AG08395 (cell line): ENCODE measurements around the gene MYO1D.

ENCODE experiments used
- DNase-seq: peaks from one replicate; pipeline ENCODE4 v3.0.0; 2012; ENCODE audit warnings: mixed read lengths, low spot score

MYO1D gene

DNA sequence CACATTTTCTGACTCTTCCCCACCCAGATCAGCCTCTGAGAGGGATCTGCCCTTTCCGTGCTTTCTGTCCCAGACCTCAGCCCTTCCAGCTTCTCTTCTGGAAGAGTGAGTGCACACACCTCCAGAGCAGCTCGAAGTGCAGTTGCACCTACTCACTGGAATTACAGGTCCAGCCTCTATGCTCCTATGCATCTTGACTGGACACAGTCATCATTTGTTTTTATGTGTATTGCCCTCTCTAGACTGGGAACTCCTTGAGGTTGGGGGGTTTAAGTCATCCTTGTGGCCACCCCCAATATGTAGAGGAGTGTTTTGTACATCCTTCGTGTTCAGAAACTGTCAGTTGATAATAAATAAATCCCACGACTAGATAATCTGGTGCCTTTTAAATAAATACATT lies 308.2 kb downstream of the MYO1D start:
- DNase-seq, result no peak

DNA sequence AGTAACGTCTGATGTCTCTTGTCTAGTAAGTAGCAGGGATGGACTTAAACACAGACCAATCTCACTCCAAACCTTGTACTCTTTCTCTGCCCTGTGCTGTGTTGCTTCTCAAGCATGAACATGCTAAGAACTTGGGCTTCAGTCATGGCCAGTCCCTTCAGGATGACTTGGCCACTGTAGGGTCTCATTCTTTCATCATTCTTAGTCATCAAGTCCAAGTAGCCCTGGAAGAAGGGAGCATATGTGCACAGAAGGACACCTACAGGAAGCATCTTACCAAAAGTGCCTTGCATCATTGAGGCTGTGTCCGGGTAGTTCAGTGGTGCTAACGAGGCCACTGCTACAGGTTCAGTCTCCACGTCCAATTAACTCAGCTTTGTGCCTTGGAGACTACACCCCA lies 309.4 kb downstream of the MYO1D start:
- no peak for DNase-seq

DNA sequence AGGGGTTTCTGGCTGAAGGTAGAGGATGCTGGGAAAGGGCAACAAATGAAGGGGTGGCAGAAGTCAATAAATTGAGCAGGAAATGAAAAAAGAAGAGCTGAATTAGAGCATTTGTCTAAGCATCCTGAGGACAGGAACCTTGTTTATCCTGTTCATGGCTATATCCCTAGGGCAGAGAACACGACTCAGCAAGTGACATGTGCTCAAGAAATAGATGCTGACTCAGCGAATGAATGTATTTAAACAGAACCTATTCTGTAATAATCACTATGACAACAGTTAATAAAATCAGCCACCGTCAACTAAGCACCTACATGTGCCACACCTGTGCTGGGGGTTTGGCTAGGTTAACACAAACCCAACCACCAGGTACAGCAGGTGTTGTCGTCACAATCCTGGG lies 309.8 kb downstream of the MYO1D start:
- no peak for DNase-seq

DNA sequence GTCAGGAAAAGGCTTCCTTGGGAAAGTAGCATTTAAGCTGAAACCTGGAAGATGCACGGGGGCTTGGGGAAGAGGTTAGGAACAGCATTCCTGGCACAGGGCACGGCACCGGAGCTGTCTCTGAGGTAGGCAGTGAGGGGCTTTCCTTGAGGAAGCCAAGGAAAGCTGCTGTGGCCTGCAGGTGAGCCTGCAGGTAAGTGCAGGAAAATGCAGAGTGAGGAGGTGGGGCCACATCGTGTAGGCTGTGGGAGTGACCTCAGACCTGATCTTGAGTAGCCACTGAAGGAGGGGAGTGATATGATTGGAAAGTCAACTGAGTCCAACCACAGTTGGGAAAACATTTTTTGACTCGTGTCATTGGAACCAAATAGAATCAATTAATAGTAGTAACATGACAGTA lies 310.6 kb downstream of the MYO1D start:
- DNase-seq, result no peak

DNA sequence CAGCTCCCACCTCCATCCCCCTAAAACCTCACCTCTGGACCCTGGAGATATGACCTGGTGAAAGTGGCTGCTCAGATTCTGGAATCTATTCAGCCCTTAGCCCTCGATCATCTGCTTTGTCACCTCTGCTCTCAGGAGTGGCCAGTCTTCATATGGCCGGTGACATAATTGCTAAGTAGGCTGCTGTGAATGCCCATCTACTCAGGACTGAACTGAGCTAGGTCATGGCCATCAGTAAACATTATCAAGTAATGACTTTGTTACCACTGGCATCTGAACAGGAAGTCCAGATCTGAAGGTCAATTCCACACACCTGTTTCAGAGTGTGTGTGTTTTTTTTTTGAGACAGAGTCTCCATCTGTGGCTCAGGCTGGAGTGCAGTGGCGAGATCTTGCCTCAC lies 311.5 kb downstream of the MYO1D start:
- DNase-seq, result no peak

DNA sequence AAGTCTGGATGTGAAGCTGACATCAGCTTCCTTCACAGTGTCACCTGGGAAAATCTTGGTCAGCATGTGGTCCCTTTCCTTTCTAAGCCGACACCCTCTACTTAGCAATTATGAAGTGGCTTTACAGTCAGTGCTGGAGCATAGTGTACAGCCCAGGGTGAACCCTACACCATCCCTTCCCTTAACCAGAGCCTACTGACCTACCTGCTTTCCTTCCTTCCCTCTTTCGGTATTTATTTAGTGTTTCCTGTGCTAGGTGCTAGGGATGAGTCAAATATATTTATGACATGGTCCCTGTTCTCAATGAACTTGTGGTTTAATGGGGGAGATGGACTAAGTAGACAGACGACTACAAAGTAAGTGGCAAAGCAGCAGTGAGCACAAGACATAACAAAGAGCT lies 312.6 kb downstream of the MYO1D start:
- DNase-seq, result no peak

DNA sequence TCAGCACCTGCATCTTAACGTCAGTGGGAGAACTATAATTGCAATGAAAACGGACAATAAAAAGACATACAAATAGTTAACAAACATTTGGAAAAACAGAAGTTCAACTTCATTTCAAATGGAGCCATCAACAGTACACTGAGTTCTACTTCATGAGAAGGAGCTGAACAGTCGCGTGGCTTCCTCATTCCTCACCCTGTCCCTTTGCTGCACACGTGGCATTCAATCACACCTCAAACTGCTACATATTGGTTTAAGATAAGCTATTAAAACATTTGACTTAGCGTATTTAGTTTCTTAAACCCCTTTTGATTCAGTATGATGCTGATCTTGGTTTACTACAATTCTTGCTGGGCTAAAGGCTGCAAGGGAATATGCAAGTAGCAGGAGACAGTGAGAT lies 313.3 kb downstream of the MYO1D start:
- no peak for DNase-seq

DNA sequence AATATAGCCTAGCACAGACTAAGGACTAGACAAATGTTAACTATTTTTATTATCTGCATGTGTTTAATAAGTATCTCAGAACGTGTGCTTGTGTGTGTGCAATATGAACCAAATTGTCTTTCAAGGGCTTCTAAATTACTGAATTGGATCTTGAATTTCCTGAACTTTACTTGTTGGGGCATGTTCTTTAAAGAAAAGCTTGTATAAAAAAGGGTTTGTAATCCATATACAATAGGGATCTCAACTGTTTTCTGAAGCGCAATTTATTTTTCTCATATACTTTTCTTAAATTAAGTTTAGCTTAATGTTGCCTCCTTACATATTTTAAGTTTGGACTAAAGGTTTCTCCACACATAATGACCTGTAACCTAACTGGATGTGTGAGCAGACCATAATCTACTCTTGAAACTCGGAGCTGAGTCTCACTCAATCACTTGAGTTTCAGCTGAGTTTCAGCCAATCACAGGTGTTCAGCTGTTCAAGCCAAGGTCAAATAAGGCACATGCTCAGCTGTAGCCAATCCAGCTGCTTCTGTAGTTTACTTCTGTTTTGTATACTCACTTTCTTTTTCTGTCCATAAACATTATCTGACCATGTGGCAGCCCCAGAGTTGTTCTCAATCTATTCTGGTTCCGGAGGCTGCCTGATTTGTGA lies 317.8 kb downstream of the MYO1D start:
- no peak for DNase-seq

DNA sequence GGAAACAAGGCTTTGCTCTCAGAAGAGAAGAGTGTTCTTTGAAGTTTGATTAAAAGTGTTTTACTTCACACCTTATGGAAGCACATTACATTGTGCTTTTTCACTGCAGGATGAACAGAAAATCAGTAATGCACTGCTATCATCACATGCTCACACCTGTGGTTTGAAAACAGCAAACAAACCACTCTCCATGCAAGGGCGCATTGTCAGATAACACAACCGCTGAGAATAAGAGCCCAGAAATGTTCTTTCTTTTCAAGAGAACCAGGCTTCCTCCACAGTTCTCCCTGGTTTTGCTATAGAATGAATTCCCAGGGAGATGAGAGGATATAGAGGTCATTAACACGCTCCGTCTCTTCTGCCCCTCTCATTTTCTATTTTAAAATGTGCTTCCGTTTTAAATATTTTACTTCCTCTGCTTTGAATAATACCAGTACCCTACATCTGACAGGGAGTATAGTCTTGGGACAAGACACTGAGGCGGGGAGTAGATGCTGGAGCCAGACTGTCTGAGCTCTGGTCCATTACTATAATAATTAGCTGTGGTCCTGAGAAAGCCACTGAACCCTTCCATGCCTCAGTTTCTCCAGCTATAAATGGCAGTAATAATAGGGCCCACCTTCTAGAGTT lies 318.5 kb downstream of the MYO1D start:
- DNase-seq, result no peak

DNA sequence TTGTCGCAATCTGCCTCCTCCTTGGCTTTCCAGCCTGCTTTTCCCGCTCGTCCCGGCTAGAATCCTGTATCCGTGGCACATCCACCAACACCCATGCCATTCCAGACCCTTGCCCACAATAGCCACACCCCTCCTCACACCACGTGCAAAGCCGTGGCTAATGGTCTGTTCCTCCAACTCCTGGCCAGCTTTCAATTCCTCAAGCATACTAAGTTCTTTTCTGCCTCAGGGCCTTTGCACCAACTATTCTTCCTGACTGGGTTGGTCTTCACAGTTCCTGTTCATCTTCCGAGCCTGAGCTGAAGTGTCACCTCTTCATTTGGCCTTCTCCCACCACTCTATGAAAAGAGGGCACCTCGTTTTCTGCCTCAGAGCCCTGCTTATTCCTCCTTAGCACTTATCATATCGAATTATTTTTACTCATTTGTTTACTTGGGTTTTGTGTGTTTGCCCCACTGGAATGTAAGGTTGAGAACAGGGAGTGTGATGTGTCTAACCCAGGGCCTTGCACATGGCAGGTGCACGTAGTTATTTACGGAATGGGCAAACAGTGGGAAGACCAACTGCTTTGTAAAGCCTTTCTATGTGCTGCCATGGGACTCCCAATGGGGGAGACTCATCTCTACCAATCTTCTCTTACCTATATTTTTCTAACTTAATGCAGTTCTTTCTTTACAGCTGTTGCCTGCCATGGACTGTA lies 321.2 kb downstream of the MYO1D start:
- DNase-seq, result no peak

DNA sequence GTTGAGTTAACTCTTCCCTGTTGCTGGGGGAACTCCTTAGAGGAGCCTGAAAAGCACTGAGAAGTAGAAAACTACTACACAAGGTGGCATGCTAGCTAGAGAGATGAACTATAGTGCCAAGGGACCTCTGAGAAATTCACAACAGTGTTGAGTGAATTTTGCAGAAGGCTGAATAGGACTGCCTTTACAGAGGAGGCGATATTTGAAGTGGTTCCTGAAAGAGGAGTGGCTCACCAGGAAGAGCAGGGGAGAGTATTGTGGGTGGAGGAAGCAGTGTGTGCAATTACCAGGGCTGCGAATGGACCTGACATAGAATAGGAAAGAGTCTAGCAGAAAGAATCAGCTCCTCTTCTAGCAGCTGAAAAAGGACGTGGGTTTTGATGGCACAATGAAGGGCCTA lies 323.8 kb downstream of the MYO1D start:
- DNase-seq, result no peak

DNA sequence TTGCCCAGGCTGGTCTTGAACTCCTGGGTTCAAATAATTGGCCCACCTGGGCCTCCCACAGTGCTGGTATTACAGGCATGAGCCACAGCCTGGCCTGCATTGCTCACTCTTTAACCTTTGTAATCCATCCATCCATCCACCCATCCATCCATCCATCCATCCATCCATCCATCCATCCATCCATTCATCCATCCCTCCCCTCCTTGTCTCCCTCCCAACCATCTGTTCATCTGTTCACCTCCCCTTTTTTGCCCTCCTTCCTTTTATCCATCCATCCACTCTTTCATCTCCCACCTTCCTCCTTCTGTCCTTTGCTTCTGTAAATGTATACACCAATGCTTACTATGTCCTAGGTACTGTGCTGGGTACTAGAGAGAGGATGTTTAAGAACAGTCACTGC lies 324.6 kb downstream of the MYO1D start:
- no peak for DNase-seq

DNA sequence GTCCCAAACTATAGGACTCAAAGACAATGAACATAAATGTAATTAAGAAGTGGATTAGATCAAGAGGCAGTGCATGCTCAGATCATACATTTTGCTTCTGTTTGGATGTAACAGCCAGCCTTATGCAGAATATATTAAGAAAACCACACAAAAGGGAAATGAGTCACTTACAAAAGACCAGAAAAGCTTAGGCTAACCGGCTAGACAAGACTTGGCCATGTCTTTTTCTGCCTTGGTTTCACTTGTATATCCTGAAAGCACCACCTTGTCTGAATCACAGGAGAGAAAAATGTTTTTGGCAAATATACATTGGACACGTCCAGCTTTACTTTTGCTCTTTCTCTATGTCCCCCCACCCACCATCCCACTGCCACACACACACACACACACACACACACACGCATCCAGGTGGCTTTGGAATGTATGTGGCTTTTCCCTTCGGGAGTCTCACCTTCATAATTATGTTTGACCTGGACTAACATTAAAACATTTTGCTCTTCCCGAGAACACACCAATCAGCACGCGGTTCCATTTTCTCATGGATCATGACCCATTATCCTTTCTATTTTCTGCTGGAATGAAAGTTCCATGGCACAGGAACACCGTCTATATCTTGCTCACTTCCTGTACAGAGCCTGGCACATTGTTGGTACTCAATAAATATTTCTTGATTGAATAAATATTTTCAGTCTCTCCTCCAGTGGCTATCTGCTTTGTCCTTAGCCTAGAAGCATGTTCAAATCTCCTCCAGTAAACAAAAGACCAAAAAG lies 325.6 kb downstream of the MYO1D start:
- DNase-seq, result peak; percentile 64

DNA sequence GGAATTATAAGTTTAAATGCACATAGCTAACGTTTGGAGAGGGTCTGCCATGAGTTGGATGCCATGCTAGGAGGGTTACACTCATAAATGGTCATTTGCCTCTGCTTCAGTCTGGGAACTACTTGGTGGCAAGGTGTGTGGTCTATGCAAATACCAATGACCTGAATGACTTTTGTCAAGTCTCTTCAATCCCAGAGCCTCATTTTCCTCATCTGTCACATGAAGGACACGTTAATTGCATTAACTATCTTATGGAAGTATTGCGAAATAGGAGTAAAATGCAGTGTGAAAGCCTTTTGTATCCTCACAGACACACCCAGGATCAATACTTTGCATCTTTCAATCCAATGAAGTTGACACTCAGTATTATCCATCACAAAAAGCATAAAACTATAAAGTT lies 327.4 kb downstream of the MYO1D start:
- DNase-seq, result no peak

DNA sequence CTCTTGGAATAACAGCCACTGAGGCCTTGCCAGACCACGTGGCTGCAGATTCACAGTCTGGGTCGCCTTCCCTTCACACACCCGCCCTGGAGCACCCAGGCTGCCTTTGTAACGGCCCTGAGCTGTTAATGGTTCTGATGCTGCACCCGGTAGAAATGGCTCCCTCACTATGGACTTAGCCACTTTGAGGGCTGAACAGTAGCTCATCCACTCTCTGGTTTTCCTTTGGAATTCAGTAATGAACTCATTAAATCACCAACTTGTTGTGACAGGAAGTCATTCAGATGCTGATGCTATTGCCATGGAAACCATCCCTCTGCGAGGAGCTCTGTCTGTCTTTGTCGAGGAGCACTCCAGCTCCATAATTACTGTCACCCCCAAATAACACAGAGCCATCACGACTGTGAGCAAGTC lies 330.9 kb downstream of the MYO1D start:
- DNase-seq, result no peak

DNA sequence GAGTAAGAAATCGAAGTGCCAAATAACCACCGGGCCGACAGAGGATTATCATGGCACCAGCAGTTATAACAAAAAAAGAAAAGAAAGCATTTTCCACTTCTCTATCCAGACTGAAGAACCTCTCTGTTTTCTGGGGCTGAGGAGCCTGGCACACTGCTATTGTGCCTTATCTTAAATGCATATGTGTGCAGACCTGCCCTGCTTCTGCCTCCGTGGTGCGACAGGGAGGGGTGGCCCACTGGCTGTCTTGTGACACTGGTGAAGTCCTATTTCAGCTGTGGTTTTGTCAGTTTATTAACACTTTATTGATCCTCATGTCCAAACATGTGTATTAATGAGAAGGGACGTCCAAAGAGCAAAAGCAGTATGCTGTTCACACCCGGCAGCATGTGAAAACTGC lies 334.7 kb downstream of the MYO1D start:
- no peak for DNase-seq

DNA sequence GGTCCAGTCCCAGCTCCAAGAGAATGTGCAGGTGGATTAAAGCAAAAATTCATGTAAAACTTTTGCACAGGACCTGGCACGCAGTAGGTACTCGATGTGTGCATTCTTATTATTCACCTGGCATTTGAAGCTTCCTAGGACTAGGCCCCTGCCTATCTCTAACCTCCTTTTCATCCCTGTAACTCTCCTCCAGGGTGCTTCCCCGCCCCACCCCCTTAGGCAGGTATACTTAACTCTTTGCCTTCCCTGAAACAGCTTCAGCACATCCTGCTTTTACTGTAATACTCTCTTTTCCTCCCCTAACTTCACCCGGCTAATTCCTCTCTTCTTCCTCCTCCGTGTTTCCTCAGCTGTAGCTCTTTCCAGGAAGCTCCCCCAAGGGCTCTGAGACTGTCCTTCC lies 335.3 kb downstream of the MYO1D start:
- DNase-seq, result no peak

DNA sequence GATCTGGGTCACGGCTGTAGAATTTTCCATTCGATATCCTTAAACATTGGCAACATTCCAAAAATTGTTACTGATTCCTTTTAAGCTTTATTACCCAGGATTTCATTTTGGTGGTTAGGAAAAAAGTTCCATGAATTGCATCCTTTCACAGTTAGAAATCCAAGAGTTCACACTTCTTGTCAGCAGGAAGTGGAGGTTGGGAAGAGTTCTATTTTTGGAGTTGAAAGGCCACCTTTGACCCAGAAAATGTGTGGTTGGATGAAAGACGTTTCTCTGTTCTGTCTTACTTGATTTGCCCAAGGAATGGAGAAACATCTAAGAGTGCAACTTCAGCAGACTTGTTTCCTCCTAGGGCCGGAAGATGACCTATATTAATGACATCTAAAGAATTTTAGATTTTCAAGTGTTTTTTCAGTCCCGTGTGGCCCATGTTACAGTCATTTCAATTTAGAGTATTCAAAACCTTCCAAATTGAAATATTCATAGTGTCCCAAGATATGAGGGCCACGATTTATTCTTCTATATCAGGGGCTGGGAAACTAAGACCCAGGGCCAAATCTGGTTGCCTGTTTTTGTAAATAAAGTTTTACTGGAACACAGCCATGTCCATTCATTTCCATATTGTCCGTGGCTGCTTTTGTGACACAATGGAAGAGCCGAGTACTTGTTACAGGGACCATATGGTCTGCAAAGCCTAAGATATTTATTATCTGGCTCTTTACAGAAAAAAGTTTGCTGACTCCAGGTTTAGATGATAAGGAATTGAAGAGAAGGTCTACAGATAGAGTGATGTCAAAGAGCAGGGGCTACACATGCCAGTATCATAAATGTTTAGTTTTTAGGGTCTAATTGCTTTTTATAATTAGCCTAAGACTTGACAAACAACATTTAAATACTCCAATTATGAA lies 339.9 kb downstream of the MYO1D start:
- peak; percentile 18 for DNase-seq

DNA sequence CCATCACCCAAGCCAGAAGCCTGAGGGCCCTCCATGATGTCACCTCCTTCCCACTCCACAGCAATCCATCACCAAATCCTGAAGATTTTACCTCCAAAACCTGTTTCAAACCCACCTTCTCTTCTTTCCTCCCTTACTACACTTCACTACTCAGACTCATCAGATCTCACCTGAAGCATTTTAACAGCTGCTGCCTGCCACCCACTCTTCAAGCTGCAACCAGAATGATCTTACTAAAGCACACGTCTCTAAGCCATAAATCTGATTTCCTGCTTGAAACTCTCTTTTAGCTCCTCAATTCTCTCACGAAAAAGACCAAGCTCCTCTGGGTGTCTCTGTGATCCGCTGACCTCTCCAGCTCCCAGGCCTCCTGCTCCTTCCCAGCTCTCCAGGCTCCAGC lies 343.6 kb downstream of the MYO1D start:
- DNase-seq, result no peak

DNA sequence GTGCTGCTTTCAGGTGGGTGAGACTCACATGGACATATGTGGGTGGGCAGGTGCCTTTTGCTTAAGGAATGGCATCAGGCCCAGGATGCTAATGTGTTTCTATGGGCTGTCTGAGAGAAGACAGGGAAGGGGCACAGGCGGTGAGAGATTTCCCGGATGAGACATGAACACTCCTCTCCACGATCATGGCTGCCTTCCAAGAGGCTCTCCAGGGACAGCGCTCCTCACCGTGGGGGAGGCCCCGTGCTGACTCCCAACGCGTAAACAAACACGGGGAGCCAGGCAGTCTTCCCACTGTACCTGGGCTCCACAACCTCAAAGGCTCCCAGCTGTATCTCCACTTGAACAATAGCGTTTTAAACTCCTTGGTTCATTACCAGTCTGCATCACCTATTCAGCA lies 347.3 kb downstream of the MYO1D start:
- no peak for DNase-seq

DNA sequence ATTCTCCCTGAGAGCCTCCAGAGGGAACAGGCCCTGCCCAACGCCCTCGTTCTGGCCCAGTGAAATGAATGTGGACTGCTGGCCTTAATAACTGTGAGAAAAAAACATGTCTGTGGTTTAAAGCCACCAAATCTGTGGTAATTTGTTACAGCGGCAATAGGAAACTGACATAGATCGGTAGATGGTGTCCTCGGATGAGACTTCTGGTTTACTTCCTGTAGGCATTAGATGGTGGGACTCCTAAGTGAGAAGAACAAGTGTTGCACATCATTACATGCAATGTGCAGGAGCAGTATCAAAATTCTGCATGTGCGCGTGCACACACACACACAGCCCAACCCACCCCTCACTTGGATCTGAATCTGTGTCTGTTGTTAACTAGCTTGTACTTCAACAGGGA lies 348.1 kb downstream of the MYO1D start:
- DNase-seq, result no peak

DNA sequence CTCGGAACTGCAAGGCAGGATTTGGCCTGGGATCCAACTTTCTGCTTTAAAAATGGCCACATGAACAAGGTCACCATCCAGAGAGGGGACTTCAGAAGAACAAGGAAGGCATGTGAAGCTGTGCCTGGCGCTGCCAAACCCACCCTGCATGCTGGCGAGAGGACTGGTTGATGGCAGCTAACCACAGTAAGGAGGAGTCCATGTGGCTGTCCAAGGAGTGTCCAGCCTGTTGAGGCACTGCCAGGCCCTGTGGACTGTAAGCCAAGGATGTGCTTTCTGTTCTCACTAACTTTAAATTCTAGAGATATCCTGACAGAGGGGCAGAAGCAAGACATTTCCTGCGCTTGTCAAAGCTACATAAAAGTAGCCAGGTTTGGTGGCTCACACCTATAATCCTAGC lies 349.8 kb downstream of the MYO1D start:
- no peak for DNase-seq
